SK-N-SH treated with all-trans-retinoic acid at 6 μM for 48 hours (cell line): Measurements from ENCODE around the gene DNAAF8.
A peak's percentile ranks its signal among the peaks of the same experiment; 100 is the strongest.

ENCODE experiments used
- ATAC-seq: fragments of 200-7000 bp; cut with Tn5 transposase; 3 replicates; pipeline ENCODE4 v1.9.1; 2020; ENCODE audit warnings: mild to moderate bottlenecking, moderate library complexity
- ARNTL ChIP-seq: fragments of 450-650 bp; formaldehyde crosslinking; IDR thresholded peaks from 2 replicates; pipeline ENCODE4 v1.5.0; 2020; ENCODE audit warnings: low read depth, mild to moderate bottlenecking, moderate library complexity, borderline replicate concordance
- BACH2 ChIP-seq: fragments of 250-450 bp; sonication (Bioruptor Pico); IDR thresholded peaks from 2 replicates; pipeline ENCODE4 v1.9.0; 2021; ENCODE audit warnings: mild to moderate bottlenecking, borderline replicate concordance
- CREB5 ChIP-seq: fragments of 250-450 bp; sonication (Bioruptor Pico); IDR thresholded peaks from 2 replicates; pipeline ENCODE4 v1.5.1; 2020; ENCODE audit warnings: low read depth, mild to moderate bottlenecking, moderate library complexity
- CSDC2 ChIP-seq: fragments of 250-450 bp; sonication (Bioruptor Pico); IDR thresholded peaks from 2 replicates; pipeline ENCODE4 v1.5.0; 2020; ENCODE audit warnings: mild to moderate bottlenecking, moderate library complexity
- ESRRG ChIP-seq: fragments of 250-450 bp; sonication (Bioruptor Pico); IDR thresholded peaks from 2 replicates; pipeline ENCODE4 v1.6.1; 2021; ENCODE audit warnings: mild to moderate bottlenecking
- GLIS3 ChIP-seq: fragments of 250-450 bp; sonication (Bioruptor Pico); IDR thresholded peaks from 2 replicates; pipeline ENCODE4 v1.5.0; 2020; ENCODE audit warnings: mild to moderate bottlenecking, moderate library complexity
- ISL1 ChIP-seq: fragments of 250-450 bp; sonication (Bioruptor Pico); IDR thresholded peaks from 2 replicates; pipeline ENCODE4 v2.1.2; 2022; ENCODE audit warnings: mild to moderate bottlenecking, moderate library complexity
- OSR1 ChIP-seq: fragments of 250-450 bp; sonication (Bioruptor Pico); IDR thresholded peaks from 2 replicates; pipeline ENCODE4 v1.8.0; 2022; ENCODE audit warnings: moderate library complexity, mild to moderate bottlenecking, inconsistent platforms
- PATZ1 ChIP-seq: fragments of 250-450 bp; sonication (Bioruptor Pico); IDR thresholded peaks from 2 replicates; pipeline ENCODE4 v1.8.0; 2020; ENCODE audit warnings: mild to moderate bottlenecking, moderate library complexity, borderline replicate concordance
- PPARA ChIP-seq: fragments of 250-450 bp; sonication (Bioruptor Pico); IDR thresholded peaks from 2 replicates; pipeline ENCODE4 v1.5.0; 2020; ENCODE audit warnings: mild to moderate bottlenecking, borderline replicate concordance
- RARB ChIP-seq: fragments of 250-450 bp; sonication (Bioruptor Pico); IDR thresholded peaks from 2 replicates; pipeline ENCODE4 v1.8.0; 2021; ENCODE audit warnings: mild to moderate bottlenecking, moderate library complexity
- SNAI2 ChIP-seq: fragments of 250-450 bp; sonication (Bioruptor Pico); IDR thresholded peaks from 2 replicates; pipeline ENCODE4 v1.5.0; 2020; ENCODE audit warnings: mild to moderate bottlenecking, moderate library complexity
- TCF4 ChIP-seq: fragments of 250-450 bp; sonication (Bioruptor Pico); IDR thresholded peaks from 2 replicates; pipeline ENCODE4 v1.8.0; 2021; ENCODE audit warnings: mild to moderate bottlenecking, moderate library complexity, borderline replicate concordance
- TOX ChIP-seq: fragments of 250-450 bp; sonication (Bioruptor Pico); IDR thresholded peaks from 2 replicates; pipeline ENCODE4 v1.8.0; 2021; ENCODE audit warnings: mild to moderate bottlenecking, moderate library complexity, borderline replicate concordance
- ZC3H10 ChIP-seq: fragments of 250-450 bp; sonication (Bioruptor Pico); IDR thresholded peaks from 2 replicates; pipeline ENCODE4 v1.5.1; 2021; ENCODE audit warnings: mild to moderate bottlenecking, moderate library complexity
- ZFP3 ChIP-seq: fragments of 250-450 bp; sonication (Bioruptor Pico); IDR thresholded peaks from 2 replicates; pipeline ENCODE4 v1.5.0; 2020; ENCODE audit warnings: mild to moderate bottlenecking, moderate library complexity
- ZFP30 ChIP-seq: fragments of 450-650 bp; formaldehyde crosslinking; IDR thresholded peaks from 2 replicates; pipeline ENCODE4 v1.5.0; 2022; ENCODE audit warnings: mild to moderate bottlenecking, moderate library complexity
- ZNF565 ChIP-seq: fragments of 450-650 bp; formaldehyde crosslinking; conservative IDR thresholded peaks from 2 replicates; pipeline ENCODE4 v1.5.0; 2020; ENCODE audit warnings: low read depth, mild to moderate bottlenecking, moderate library complexity
- ZNF70 ChIP-seq: fragments of 450-650 bp; formaldehyde crosslinking; IDR thresholded peaks from 2 replicates; pipeline ENCODE4 v1.5.0; 2020; ENCODE audit warnings: mild to moderate bottlenecking, moderate library complexity
- ZNF8 ChIP-seq: fragments of 450-650 bp; formaldehyde crosslinking; IDR thresholded peaks from 2 replicates; pipeline ENCODE4 v1.5.0; 2020; ENCODE audit warnings: mild to moderate bottlenecking, moderate library complexity
- TF ChIP-seq, protein P1 (sequence below): fragments of 250-450 bp; sonication (Bioruptor Pico); IDR thresholded peaks from 2 replicates; pipeline ENCODE4 v1.8.0; 2021; ENCODE audit warnings: low read depth, mild to moderate bottlenecking, moderate library complexity, borderline replicate concordance
- TF ChIP-seq, protein P2 (sequence below): fragments of 250-450 bp; sonication (Bioruptor Pico); IDR thresholded peaks from 2 replicates; pipeline ENCODE4 v1.5.0; 2020; ENCODE audit warnings: mild to moderate bottlenecking, moderate library complexity

The DNAAF8 gene

GRCh38 chr16:4733211-4733742, 1.1 kb upstream of the DNAAF8 start:
- no peak for ATAC-seq
- TF ChIP-seq BACH2 (CRISPR knock-in tag) (no peak), ARNTL (CRISPR knock-in tag) (no peak), GLIS3 (CRISPR knock-in tag) (no peak), ZNF70 (no peak), TOX (no peak), ESRRG (no peak), PATZ1 (CRISPR knock-in tag) (no peak), SNAI2 (CRISPR knock-in tag) (no peak), CSDC2 (CRISPR knock-in tag) (no peak), ZFP3 (CRISPR knock-in tag) (no peak), OSR1 (CRISPR knock-in tag) (no peak), ZNF565 (CRISPR knock-in tag) (no peak), CREB5 (no peak), RARB (no peak), PPARA (no peak), TCF4 (CRISPR knock-in tag) (no peak)
- TF ChIP-seq, protein P1, sequence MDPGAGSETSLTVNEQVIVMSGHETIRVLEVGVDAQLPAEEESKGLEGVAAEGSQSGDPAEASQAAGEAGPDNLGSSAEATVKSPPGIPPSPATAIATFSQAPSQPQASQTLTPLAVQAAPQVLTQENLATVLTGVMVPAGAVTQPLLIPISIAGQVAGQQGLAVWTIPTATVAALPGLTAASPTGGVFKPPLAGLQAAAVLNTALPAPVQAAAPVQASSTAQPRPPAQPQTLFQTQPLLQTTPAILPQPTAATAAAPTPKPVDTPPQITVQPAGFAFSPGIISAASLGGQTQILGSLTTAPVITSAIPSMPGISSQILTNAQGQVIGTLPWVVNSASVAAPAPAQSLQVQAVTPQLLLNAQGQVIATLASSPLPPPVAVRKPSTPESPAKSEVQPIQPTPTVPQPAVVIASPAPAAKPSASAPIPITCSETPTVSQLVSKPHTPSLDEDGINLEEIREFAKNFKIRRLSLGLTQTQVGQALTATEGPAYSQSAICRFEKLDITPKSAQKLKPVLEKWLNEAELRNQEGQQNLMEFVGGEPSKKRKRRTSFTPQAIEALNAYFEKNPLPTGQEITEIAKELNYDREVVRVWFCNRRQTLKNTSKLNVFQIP: no peak
- TF ChIP-seq, protein P2, sequence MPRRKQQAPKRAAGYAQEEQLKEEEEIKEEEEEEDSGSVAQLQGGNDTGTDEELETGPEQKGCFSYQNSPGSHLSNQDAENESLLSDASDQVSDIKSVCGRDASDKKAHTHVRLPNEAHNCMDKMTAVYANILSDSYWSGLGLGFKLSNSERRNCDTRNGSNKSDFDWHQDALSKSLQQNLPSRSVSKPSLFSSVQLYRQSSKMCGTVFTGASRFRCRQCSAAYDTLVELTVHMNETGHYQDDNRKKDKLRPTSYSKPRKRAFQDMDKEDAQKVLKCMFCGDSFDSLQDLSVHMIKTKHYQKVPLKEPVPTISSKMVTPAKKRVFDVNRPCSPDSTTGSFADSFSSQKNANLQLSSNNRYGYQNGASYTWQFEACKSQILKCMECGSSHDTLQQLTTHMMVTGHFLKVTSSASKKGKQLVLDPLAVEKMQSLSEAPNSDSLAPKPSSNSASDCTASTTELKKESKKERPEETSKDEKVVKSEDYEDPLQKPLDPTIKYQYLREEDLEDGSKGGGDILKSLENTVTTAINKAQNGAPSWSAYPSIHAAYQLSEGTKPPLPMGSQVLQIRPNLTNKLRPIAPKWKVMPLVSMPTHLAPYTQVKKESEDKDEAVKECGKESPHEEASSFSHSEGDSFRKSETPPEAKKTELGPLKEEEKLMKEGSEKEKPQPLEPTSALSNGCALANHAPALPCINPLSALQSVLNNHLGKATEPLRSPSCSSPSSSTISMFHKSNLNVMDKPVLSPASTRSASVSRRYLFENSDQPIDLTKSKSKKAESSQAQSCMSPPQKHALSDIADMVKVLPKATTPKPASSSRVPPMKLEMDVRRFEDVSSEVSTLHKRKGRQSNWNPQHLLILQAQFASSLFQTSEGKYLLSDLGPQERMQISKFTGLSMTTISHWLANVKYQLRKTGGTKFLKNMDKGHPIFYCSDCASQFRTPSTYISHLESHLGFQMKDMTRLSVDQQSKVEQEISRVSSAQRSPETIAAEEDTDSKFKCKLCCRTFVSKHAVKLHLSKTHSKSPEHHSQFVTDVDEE (CRISPR knock-in tag): no peak

DNA sequence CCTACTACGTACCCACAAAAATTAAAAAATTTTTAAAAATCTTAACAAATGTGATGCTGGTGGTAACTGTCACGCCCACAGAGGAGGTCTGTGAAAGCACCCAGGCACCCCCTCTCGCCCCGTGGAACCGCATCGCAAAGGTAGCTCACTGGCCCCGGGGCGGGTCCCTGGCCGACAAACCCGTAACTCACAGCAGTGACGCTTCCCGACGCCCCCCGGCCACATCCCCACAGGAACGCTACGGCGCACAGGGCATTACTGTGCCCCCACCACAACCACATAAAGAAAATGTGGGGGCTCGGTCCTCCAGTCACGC, 632 bp upstream of the DNAAF8 start:
- peak; percentile 1 for ATAC-seq
- TF ChIP-seq TCF4 (CRISPR knock-in tag) (no peak), ZNF8 (CRISPR knock-in tag) (no peak), OSR1 (CRISPR knock-in tag) (no peak), ZFP3 (CRISPR knock-in tag) (no peak), ZNF70 (no peak), ISL1 (CRISPR knock-in tag) (no peak), ZC3H10 (no peak), ESRRG (no peak), CSDC2 (CRISPR knock-in tag) (no peak), ZNF565 (CRISPR knock-in tag) (no peak), ARNTL (CRISPR knock-in tag) (no peak), RARB (no peak), ZFP30 (CRISPR knock-in tag) (no peak), CREB5 (no peak), BACH2 (CRISPR knock-in tag) (no peak), PPARA (no peak)
